Measurements from ENCODE around the gene CERCAM.

Gene CERCAM

GRCh38 chr9:128384801-128385495 is 35.7 kb upstream of the CERCAM start:
- Histone ChIP-seq H3K4me3 (ENCODE audit: low read depth, low read length) (no peak overlapping the region), H3K79me2 (no peaks in the 10 kb centered on the region), H3K36me3 (ENCODE audit: control insufficient read depth, insufficient read depth, low read length) (no peaks in the 10 kb centered on the region), H3K9ac (no peak overlapping the region), H3K9me3 (ENCODE audit: control insufficient read depth, low read length) (no peaks in the 10 kb centered on the region), H3K4me1 (no peaks in the 10 kb centered on the region), H3K27me3 (ENCODE audit: control insufficient read depth, insufficient read depth, low read length) (no peaks in the 10 kb centered on the region), H3K4me2 (ENCODE audit: low read length) (no peak overlapping the region), H3K27ac (no peak overlapping the region), H2AFZ (no peak overlapping the region)
- TF ChIP-seq CTCF (IDR thresholded peaks at IDR 0.05): no peak

DNA sequence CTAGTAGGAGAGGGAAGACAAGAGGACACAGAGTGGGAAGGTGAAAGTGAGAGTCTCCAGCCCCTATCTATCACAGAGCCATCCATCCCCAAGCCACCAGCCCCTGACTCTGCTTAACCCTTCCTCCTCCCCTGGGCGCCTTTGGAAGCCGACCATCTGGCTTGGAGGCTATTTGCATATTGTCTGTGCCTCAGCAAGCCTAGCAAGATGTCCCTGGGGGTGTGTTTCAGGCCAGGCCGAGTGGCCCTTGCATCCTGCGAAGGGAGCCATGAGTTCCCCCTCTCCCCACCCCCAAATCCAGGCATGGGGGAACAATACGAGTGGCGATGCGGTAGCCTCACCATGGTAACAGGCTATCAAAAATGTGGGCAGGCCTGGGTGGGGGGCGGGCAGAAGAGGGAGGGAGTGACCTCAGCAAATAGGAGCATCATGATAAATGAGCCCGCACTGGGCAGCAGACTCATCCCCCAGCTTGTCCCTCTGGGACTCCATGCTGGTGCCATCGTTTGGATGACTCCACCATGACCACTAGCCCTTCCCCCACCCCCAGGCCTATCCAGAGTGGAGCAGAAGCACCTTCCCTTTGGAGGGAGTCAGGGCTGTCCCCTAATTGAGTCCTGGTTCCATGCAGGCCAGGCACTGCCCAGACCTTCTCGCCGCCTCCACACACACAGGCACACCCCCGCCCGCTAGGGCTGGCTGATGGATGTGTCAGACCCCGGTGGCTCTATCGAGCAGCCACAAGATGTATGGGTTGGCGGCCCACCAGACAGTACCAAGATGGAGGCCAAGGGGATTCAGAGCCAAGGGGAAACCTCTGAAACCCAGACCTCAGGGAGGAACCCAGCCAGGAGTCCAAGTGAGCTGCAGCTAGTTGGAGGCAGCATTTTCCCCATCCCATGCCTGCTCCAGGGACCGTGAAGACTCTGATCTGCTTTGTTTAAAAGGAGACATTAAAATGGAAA is 34.9 kb upstream of the CERCAM start:
- TF ChIP-seq CTCF (IDR thresholded peaks at IDR 0.05): no peak
- Histone ChIP-seq H3K4me2 (ENCODE audit: low read length) (no peak overlapping the region), H3K79me2 (no peaks in the 10 kb centered on the region), H2AFZ (no peak overlapping the region), H3K4me3 (ENCODE audit: low read depth, low read length) (no peak overlapping the region), H3K36me3 (ENCODE audit: control insufficient read depth, insufficient read depth, low read length) (no peaks in the 10 kb centered on the region), H3K27ac (no peak overlapping the region), H3K9me3 (ENCODE audit: control insufficient read depth, low read length) (no peaks in the 10 kb centered on the region), H3K27me3 (ENCODE audit: control insufficient read depth, insufficient read depth, low read length) (no peaks in the 10 kb centered on the region), H3K9ac (no peak overlapping the region), H3K4me1 (no peaks in the 10 kb centered on the region)

GRCh38 chr9:128388150-128388549 is 32.5 kb upstream of the CERCAM start:
- Histone ChIP-seq H3K4me1 (no peaks in the 10 kb centered on the region), H3K27ac (no peak overlapping the region), H3K4me3 (ENCODE audit: low read depth, low read length) (no peak overlapping the region), H3K9me3 (ENCODE audit: control insufficient read depth, low read length) (no peaks in the 10 kb centered on the region), H3K27me3 (ENCODE audit: control insufficient read depth, insufficient read depth, low read length) (no peaks in the 10 kb centered on the region), H3K36me3 (ENCODE audit: control insufficient read depth, insufficient read depth, low read length) (no peaks in the 10 kb centered on the region), H3K79me2 (no peaks in the 10 kb centered on the region), H3K4me2 (ENCODE audit: low read length) (no peak overlapping the region), H2AFZ (no peak overlapping the region), H3K9ac (no peak overlapping the region)
- no peak for TF ChIP-seq CTCF (IDR thresholded peaks at IDR 0.05)

GRCh38 chr9:128389395-128390149 is 31.1 kb upstream of the CERCAM start:
- Histone ChIP-seq H3K27me3 (ENCODE audit: control insufficient read depth, insufficient read depth, low read length) (no peaks in the 10 kb centered on the region), H3K4me2 (ENCODE audit: low read length) (no peak overlapping the region), H3K9ac (no peak overlapping the region), H3K9me3 (ENCODE audit: control insufficient read depth, low read length) (no peaks in the 10 kb centered on the region), H3K4me3 (ENCODE audit: low read depth, low read length) (no peak overlapping the region), H3K4me1 (no peaks in the 10 kb centered on the region), H3K79me2 (no peaks in the 10 kb centered on the region), H3K27ac (no peak overlapping the region), H3K36me3 (ENCODE audit: control insufficient read depth, insufficient read depth, low read length) (no peaks in the 10 kb centered on the region), H2AFZ (no peak overlapping the region)
- no peak for TF ChIP-seq CTCF (IDR thresholded peaks at IDR 0.05)
